Epidermal melanocyte (primary cell): ENCODE data around the gene BLTP1.

Source experiments
- DNase-seq: peaks from one replicate; pipeline ENCODE4 v3.0.0; 2011; ENCODE audit warnings: low spot score; ENCODE audit not compliant: insufficient read length

BLTP1 gene

GRCh38 chr4:122171323-122171722 is 19.2 kb downstream of the BLTP1 start:
- no peak for DNase-seq

GRCh38 chr4:122172266-122172665 is 20.1 kb downstream of the BLTP1 start:
- no peak for DNase-seq

- DNase-seq, result no peak
Measured at GRCh38 chr4:122178961-122179360, 26.8 kb downstream of the BLTP1 start.

GRCh38 chr4:122195718-122196117 is 43.6 kb downstream of the BLTP1 start:
- no peak for DNase-seq
